Measurements from ENCODE around the gene AXL. TPM values are rescaled to one million over a fixed set of nuclear protein-coding genes. Genes with fewer than 3 reads are reported as not detected.
A peak's percentile ranks its signal among the peaks of the same experiment; 100 is the strongest.
"Not testable (repeated sequence)": the region's sequence is repeated elsewhere in the genome, so short reads cannot be mapped to it uniquely, and the experiment has no call there.

Gene AXL
- total and polyA plus RNA-seq, 11 donors: 5.0 to 62.5 (median 13.2) TPM

DNA sequence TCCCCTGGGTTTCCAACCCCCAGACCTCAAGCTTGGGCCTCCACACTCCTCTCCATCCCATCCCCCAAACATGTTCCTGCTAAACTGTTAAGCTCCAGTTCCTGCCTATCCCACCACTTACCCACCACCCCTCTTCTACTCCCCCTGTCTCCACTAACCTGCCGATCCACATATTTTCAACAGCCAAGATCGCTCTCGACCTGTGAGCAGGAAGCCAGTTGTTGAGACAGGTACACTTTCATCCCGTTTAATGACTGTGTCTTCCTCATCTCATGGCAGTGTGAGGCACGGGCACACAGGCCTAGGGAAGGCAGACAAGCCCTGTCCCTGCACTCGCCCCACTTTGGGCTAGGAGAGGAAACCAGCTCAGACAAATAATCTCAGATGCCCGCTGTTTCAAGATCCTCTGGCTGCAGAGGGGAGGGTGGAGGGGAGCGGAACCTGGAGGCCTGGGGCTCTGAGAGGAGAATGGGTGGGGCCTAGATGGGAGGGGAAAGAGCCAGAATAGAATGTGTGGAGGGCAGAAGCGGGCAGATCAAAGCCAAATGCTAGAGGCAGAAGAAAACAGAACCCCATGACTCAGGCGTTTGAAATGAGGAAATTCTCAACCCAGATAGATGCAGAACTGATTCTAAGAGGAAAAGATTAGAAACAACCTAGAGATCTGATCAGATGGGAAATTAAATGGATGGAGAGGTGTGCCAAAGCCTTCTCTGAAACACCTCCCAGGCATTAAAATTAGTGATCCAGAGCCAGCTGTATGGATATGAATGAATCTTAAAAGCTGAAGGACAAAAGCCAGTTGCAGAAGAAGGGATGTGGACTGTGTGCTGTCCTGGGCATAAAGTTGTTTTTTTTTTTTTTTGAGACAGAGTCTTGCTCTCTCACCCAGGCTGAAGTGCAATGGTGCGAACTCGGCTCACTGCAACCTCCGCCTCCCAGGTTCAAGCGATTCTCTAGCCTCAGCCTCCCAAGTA lies 42.9 kb upstream of the AXL start:
- TF ChIP-seq, protein P1, sequence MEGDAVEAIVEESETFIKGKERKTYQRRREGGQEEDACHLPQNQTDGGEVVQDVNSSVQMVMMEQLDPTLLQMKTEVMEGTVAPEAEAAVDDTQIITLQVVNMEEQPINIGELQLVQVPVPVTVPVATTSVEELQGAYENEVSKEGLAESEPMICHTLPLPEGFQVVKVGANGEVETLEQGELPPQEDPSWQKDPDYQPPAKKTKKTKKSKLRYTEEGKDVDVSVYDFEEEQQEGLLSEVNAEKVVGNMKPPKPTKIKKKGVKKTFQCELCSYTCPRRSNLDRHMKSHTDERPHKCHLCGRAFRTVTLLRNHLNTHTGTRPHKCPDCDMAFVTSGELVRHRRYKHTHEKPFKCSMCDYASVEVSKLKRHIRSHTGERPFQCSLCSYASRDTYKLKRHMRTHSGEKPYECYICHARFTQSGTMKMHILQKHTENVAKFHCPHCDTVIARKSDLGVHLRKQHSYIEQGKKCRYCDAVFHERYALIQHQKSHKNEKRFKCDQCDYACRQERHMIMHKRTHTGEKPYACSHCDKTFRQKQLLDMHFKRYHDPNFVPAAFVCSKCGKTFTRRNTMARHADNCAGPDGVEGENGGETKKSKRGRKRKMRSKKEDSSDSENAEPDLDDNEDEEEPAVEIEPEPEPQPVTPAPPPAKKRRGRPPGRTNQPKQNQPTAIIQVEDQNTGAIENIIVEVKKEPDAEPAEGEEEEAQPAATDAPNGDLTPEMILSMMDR (IDR thresholded peaks at IDR 0.05): no peak
- TF ChIP-seq POLR2A (IDR thresholded peaks at IDR 0.05): no peak
- Histone ChIP-seq H3K9me3 (no peaks in the 10 kb centered on the region), H3K4me3 (peak overlapping the region in 1 of 12 donors; percentile 30), H3K27ac (peak overlapping the region in 1 of 12 donors; percentile 73), H3K36me3 (no peaks in the 10 kb centered on the region), H3K4me1 (peaks cover 0 to 22% (median 0%) of the 10 kb centered on the region in 12 donors), H3K27me3 (no peaks in the 10 kb centered on the region)
- ATAC-seq: peak in 3 of 4 donors; percentile 69 to 78 (median 70)
- WGBS, 4 donors: 30 to 40% (median 35%) methylated on average over 14 of the region's 14 CpGs
- intact Hi-C loops (cut with DNase I): no loop called here
- DNase-seq: peak in 4 of 5 donors; percentile 22 to 61 (median 39)

DNA sequence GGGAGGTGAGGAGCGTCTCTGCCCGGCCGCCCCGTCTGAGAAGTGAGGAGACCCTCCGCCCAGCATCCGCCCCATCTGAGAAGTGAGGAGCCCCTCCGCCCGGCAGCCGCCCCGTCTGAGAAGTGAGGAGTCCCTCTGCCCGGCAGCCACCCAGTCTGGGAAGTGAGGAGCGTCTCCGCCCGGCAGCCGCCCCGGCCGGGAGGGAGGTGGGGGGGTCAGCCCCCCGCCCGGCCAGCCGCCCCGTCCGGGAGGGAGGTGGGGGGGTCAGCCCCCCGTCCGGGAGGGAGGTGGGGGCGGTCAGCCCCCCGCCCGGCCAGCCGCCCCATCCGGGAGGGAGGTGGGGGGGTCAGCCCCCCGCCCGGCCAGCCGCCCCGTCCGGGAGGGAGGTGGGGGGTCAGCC lies 38.9 kb upstream of the AXL start:
- WGBS, 4 donors: 93 to 94% methylated on average over 28 to 34 of the region's 34 CpGs; no CpG with 5 or more reads in 2 of the 4 donors
- H3K4me3 ChIP-seq; intact Hi-C loops (cut with DNase I); H3K9me3 ChIP-seq; DNase-seq; H3K27me3 ChIP-seq; H3K27ac ChIP-seq; ATAC-seq; H3K36me3 ChIP-seq: not testable (repeated sequence)
- H3K4me1 ChIP-seq: peaks cover 0 to 16% (median 0%) of the 10 kb centered on the region in 12 donors

DNA sequence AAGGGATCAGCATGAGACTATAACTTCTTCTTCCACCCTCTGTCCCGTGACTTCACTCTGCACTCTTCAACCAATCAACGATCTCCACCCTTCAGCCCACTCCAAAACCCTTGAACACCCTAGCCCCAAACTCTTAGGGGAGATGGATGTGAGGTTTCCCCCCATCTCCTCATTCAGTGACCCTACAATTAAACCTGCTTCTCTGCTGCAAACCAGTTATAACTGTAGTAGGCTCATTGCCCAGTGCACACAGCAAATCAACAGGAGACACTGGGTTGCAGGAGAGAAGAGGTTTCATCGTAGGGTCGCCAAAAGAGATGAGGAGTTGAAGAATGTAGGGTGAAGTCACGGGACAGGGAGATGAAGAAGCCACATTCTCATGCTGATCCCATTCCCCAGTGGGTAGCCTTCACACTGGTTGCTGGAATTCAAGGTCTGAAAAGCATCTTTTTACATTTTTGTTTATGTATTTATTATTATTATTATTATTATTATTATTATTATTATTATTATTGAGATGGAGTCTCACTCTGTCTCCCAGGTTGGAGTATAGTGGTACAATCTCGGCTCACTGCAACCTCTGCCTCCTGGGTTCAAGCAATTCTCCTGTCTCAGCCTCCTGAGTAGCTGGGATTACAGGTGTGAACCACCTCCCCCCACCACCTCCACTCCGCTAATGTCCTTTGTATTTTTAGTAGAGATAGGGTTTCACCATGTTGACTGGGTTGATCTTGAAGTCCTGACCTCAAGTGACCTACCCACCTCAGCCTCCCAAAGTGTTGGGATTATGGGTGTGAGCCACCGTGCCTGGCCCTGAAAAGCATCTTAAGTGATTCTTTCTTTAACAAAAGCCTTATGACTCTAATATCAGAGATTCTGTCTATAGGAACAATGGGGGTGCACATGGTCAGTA lies 31.8 kb upstream of the AXL start:
- H3K27me3 ChIP-seq: peaks cover 0 to 51% (median 16%) of the 10 kb centered on the region in 9 donors
- H3K9me3 ChIP-seq: no peaks in the 10 kb centered on the region
- peaks cover 0 to 2% (median 0%) of the 10 kb centered on the region in 12 donors for H3K4me1 ChIP-seq
- H3K4me3 ChIP-seq: no peak overlapping the region
- TF ChIP-seq POLR2A (IDR thresholded peaks at IDR 0.05): no peak
- TF ChIP-seq, protein P1 (IDR thresholded peaks at IDR 0.05): no peak
- ATAC-seq (no peak), DNase-seq (no peak)
- 62 to 69% (median 67%) methylated on average over 8 of the region's 8 CpGs for WGBS, 4 donors
- H3K27ac ChIP-seq: no peak overlapping the region
- no peaks in the 10 kb centered on the region for H3K36me3 ChIP-seq
- intact Hi-C loops (cut with DNase I): no loop called here

DNA sequence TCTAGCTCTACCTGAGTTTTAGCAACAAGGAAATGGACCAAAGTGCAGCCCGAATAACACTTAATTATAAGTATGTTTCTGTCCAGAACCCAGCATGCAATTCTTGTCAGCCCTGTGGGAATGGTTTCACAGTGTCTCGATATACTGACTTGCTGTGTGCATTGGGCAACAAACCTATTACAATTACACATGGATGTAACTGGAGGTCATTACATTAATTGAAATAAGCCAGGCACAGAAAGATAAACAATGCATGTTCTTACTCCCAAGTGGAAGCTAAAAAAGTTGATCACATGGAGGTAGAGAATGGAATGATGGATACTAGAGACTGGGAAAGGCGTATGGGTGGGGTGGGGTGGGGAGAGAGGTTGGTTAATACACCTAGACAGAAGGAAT lies 31.1 kb upstream of the AXL start:
- 76 to 86% (median 79%) methylated on average over 3 of the region's 3 CpGs for WGBS, 4 donors
- intact Hi-C loops (cut with DNase I): no loop called here
- Histone ChIP-seq H3K4me3 (no peak overlapping the region), H3K4me1 (peaks cover 0 to 8% (median 0%) of the 10 kb centered on the region in 12 donors), H3K27ac (no peak overlapping the region), H3K36me3 (no peaks in the 10 kb centered on the region), H3K9me3 (no peaks in the 10 kb centered on the region), H3K27me3 (peaks cover 2 to 57% (median 18%) of the 10 kb centered on the region in 9 donors)
- DNase-seq: no peak
- TF ChIP-seq, protein P1 (IDR thresholded peaks at IDR 0.05): no peak
- TF ChIP-seq POLR2A (IDR thresholded peaks at IDR 0.05): no peak
- no peak for ATAC-seq
